Activated CD4-positive, alpha-beta T cell treated with anti-CD3 and anti-CD28 coated beads for 1 hour (primary cell): ENCODE data around the gene LRRC75A.
"Not testable (repeated sequence)": the region's sequence is repeated elsewhere in the genome, so short reads cannot be mapped to it uniquely, and the experiment has no call there.

Source experiments
- DNase-seq: peaks from one replicate; pipeline ENCODE4 v3.0.0-alpha.2; 2020

The LRRC75A gene

GRCh38 chr17:16428098-16428882 lies 63.7 kb downstream of the LRRC75A start:
- DNase-seq: peak; percentile 38

- DNase-seq: no peak
Measured at GRCh38 chr17:16427020-16427419, 65.0 kb downstream of the LRRC75A start.

- no peak for DNase-seq
Measured at GRCh38 chr17:16425698-16426659, 66.0 kb downstream of the LRRC75A start.

GRCh38 chr17:16425202-16425601 lies 66.8 kb downstream of the LRRC75A start:
- no peak for DNase-seq

- no peak for DNase-seq
Measured at GRCh38 chr17:16423226-16423872, 68.6 kb downstream of the LRRC75A start.

GRCh38 chr17:16422416-16422815 lies 69.6 kb downstream of the LRRC75A start:
- no peak for DNase-seq

GRCh38 chr17:16419929-16420271 lies 72.1 kb downstream of the LRRC75A start:
- DNase-seq: peak; percentile 31

GRCh38 chr17:16419074-16419928 lies 72.7 kb downstream of the LRRC75A start:
- peak; percentile 43 for DNase-seq

- DNase-seq: no peak
Measured at GRCh38 chr17:16418685-16419068, 73.3 kb downstream of the LRRC75A start.

GRCh38 chr17:16417896-16418684 lies 73.9 kb downstream of the LRRC75A start:
- DNase-seq: no peak

- no peak for DNase-seq
Measured at GRCh38 chr17:16417399-16417798, 74.6 kb downstream of the LRRC75A start.

- peak; percentile 33 for DNase-seq
Measured at GRCh38 chr17:16415031-16415924, 76.7 kb downstream of the LRRC75A start, which contains the start of gene TRPV2. TSS of gene TRPV2 (plus strand) at chr17:16415571. CDS start at chr17:16417669, 2,098 bp downstream.

- no peak for DNase-seq
Measured at GRCh38 chr17:16407911-16408588, 83.9 kb downstream of the LRRC75A start.

GRCh38 chr17:16406742-16407674 lies 85.0 kb downstream of the LRRC75A start:
- DNase-seq: no peak

- not testable (repeated sequence) for DNase-seq
Measured at GRCh38 chr17:16403847-16404246, 88.1 kb downstream of the LRRC75A start.

GRCh38 chr17:16398270-16399267 lies 93.4 kb downstream of the LRRC75A start:
- no peak for DNase-seq

GRCh38 chr17:16396693-16397092 lies 95.3 kb downstream of the LRRC75A start:
- DNase-seq: not testable (repeated sequence)
